Thyroid gland (tissue), 4 donors: ENCODE measurements around the gene C9orf152. TPM values are rescaled to one million over a fixed set of nuclear protein-coding genes. Genes with fewer than 3 reads are reported as not detected.

Source experiments
- DNase-seq, 2 donors: peaks; one replicate each; pipeline ENCODE4 v3.0.0-alpha.2; 2019
- H3K27ac ChIP-seq, 3 donors: fragments of 200-600 bp; sonication (generic); 1 replicate in 2 of 3; 2 replicates in 1 of 3; pipeline ENCODE4 v1.5.1; 2016 to 2019; ENCODE audit warnings: mild to moderate bottlenecking in 1 of 3, moderate library complexity in 1 of 3
- H3K27me3 ChIP-seq: fragments of 200-600 bp; sonication (generic); one replicate; pipeline ENCODE4 v1.5.1; 2019
- H3K36me3 ChIP-seq, 2 donors: fragments of 200-600 bp; sonication (generic); one replicate each; pipeline ENCODE4 v1.5.1; 2016 to 2019
- H3K4me1 ChIP-seq, 2 donors: fragments of 200-600 bp; sonication (generic); one replicate each; pipeline ENCODE4 v1.5.1; 2017 to 2019
- H3K4me3 ChIP-seq, 3 donors: fragments of 200-600 bp; sonication (generic); replicated peaks in 1 of 3; 1 replicate in 2 of 3; 2 replicates in 1 of 3; pipeline ENCODE4 v1.5.1; 2016; ENCODE audit warnings: mild to moderate bottlenecking in 1 of 3
- H3K9me3 ChIP-seq: fragments of 200-600 bp; sonication (generic); one replicate; pipeline ENCODE4 v1.5.1; 2017
- CTCF ChIP-seq, 6 experiments: fragments of 200-600 bp in 3 of 6; fragments of 450-650 bp in 3 of 6; sonication (generic) in 3 of 6; IDR thresholded peaks; one replicate each; pipeline ENCODE4 v1.5.1; 2016 to 2019; ENCODE audit warnings: antibody characterized with exemption in 6 of 6, mild to moderate bottlenecking in 2 of 6, inconsistent platforms in 1 of 6, moderate library complexity in 1 of 6
- POLR2A ChIP-seq, 2 donors: fragments of 450-650 bp; IDR thresholded peaks; one replicate each; pipeline ENCODE4 v1.6.1; 2017; ENCODE audit warnings: antibody characterized with exemption in 2 of 2, mild to moderate bottlenecking in 2 of 2, moderate library complexity in 1 of 2
- WGBS, 2 donors: methylation state at CpG; one replicate each; pipeline ENCODE4 v1.1.5; 2017; 5-methylcytosine and 5-hydroxymethylcytosine counted together
- intact Hi-C: fragments of 100-400 bp; cut with DNase I; formaldehyde crosslinking; loops from one replicate; pipeline ENCODE4 v1.15.1; 2023
- total RNA-seq, 4 donors: library from RNA; depleted of rRNA; stranded (reverse); fragments of >200 nt; gene quantifications; one replicate each; pipeline ENCODE4 v1.2.3, GENCODE V29; 2016

The C9orf152 gene
- under 1 TPM in 2 of 4 donors, not detected in 2; 0.20 to 0.33 TPM for total RNA-seq

DNA sequence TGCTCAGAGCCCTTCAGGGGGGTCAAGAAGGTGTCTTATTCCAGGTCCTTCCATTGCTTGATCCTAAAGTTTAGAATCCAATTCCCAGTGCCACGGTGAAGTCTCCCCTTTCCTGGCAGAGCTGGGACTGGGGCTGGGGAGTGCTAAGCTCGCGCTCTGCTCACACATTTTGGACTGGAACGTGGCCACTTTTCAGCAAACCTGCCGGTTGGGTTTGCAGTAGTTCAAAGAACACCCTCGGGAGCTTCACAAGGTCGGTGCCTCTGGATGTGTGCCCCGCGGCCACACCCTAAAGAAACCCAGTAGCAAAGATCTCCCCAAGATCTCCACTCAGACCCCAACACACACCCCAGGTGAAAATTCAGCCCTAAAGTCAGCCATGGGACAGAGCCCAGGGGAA, at the start of gene C9orf152:
Gene C9orf152, minus strand, starts transcription at position 129 of the 400 bp plus-strand sequence. CDS start 580 bp downstream, outside the sequence.
- H3K27me3 ChIP-seq, result no peaks in the 10 kb centered on the region
- peaks cover 7% of the 10 kb centered on the region in 2 donors for H3K4me1 ChIP-seq
- WGBS, 2 donors, result 40 to 73% methylated on average over 4 to 9 of the region's 9 CpGs
- peak; percentile 56 for DNase-seq
- no peak within 1 kb of the TSS for H3K4me3 ChIP-seq
- TF ChIP-seq POLR2A (IDR thresholded peaks at IDR 0.05), result no peak
- TF ChIP-seq CTCF (IDR thresholded peaks at IDR 0.05), result no peak
- no peak within 1 kb of the TSS for H3K27ac ChIP-seq
- intact Hi-C loops, result no loop called here
- no peaks in the 10 kb centered on the region for H3K36me3 ChIP-seq
- no peaks in the 10 kb centered on the region for H3K9me3 ChIP-seq

GRCh38 chr9:110257097-110257841, 49.3 kb upstream of the C9orf152 start:
- Histone ChIP-seq H3K27me3 (no peaks in the 10 kb centered on the region), H3K27ac (peak overlapping the region; percentile 94 to 95 (median 95)), H3K4me3 (peak overlapping the region; percentile 17 to 84 (median 46)), H3K9me3 (no peaks in the 10 kb centered on the region), H3K36me3 (no peaks in the 10 kb centered on the region), H3K4me1 (peaks cover 11 to 19% of the 10 kb centered on the region in 2 donors)
- intact Hi-C loops, result no loop called here
- TF ChIP-seq CTCF (IDR thresholded peaks at IDR 0.05), result no peak
- peak; percentile 47 to 53 for DNase-seq
- 13 to 14% methylated on average over 14 of the region's 14 CpGs for WGBS, 2 donors

- Histone ChIP-seq H3K27me3 (no peaks in the 10 kb centered on the region), H3K4me1 (peaks cover 11 to 19% of the 10 kb centered on the region in 2 donors), H3K4me3 (peak within 1 kb of the TSS; percentile 54 to 92 (median 84)), H3K36me3 (no peaks in the 10 kb centered on the region), H3K9me3 (no peaks in the 10 kb centered on the region), H3K27ac (peak within 1 kb of the TSS; percentile 94 to 95 (median 95))
- intact Hi-C loops, result no loop called here
- peak; percentile 93 for DNase-seq
- TF ChIP-seq POLR2A (IDR thresholded peaks at IDR 0.05), result peak; percentile 76 to 96
- TF ChIP-seq CTCF (IDR thresholded peaks at IDR 0.05), result no peak
- WGBS, 2 donors, result 0 to 1% methylated on average over 28 to 29 of the region's 65 CpGs
Observed at GRCh38 chr9:110256380-110257096, 48.6 kb upstream of the C9orf152 start, which contains the start of gene TXN. TSS of gene TXN (minus strand) at chr9:110256507. CDS start at chr9:110256435, 72 bp downstream.

GRCh38 chr9:110255463-110256379, 47.8 kb upstream of the C9orf152 start:
- DNase-seq, result peak; percentile 60 to 72
- H3K36me3 ChIP-seq, result no peaks in the 10 kb centered on the region
- WGBS, 2 donors, result 0 to 1% methylated on average over 5 to 61 of the region's 81 CpGs
- H3K4me3 ChIP-seq, result peak overlapping the region; percentile 54 to 92 (median 84)
- H3K4me1 ChIP-seq, result peaks cover 11 to 19% of the 10 kb centered on the region in 2 donors
- TF ChIP-seq CTCF (IDR thresholded peaks at IDR 0.05) (no peak), POLR2A (IDR thresholded peaks at IDR 0.05) (peak in 1 of 2 donors; percentile 79)
- H3K27me3 ChIP-seq, result no peaks in the 10 kb centered on the region
- intact Hi-C loops, result no loop called here
- H3K9me3 ChIP-seq, result no peaks in the 10 kb centered on the region
- H3K27ac ChIP-seq, result peak overlapping the region; percentile 87 to 95 (median 94)
